ENCODE measurements around the gene KARS1. TPM values are rescaled to one million over a fixed set of nuclear protein-coding genes. Genes with fewer than 3 reads are reported as not detected.
"Not testable (repeated sequence)": the region's sequence is repeated elsewhere in the genome, so short reads cannot be mapped to it uniquely, and the experiment has no call there.

The KARS1 gene
- total RNA-seq, 4 donors from 2014 or later, result 118 to 130 (median 121) TPM

DNA sequence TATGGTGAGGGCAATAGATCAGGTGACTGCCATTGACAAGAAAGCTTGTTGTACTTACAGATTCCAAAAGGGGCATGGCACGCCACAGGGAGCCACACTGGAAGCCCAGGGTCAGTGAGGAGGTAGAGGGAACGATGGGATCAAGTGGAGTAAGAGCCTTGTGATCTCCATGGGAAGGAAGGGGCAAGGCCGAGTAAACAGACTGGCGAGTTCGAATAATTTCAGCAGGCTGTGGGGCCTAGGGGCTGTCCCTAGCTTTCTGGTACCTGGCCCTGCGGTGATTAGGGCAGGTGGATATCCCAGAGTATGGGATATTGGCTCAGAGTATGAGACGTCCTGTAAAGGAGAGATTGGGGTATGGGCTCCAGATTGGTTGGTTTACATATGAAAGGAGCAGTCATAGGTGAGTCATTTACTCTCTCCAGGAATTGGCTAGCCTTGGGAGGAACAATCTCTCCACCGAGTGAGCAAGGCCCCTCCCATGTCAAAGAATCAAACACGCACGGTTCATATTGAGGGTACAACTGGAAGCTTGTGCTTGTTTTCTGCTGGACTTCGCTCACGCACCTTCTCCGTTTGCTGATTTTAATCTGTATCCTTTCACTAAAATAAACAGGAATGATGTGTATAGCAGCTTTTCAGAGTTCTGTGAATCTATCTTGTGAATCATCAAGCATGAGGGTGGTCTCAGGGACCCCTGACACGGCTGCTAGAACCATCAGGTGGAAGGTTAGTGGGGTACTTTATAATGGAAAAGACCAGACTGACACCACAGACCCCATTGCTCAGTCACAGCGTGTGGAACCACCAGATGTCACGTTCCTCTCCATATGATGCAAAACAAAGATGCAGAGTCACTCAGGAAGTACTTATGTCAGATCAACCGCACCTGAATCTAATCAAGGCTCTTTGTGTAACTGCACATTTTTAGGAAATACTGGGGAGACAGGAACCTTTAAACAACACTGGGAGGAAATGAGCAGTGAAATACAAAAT is 53.3 kb downstream of the KARS1 start:
- WGBS, 2 donors (ENCODE audit: low coverage in 1 of 2), result 67 to 78% methylated on average over 16 to 17 of the region's 17 CpGs
- Histone ChIP-seq H3K36me3 (peaks cover 0 to 38% of the 10 kb centered on the region in 2 donors), H3K4me3 (no peak overlapping the region), H3K27ac (peak overlapping the region in 2 of 4 donors; percentile 14 to 21), H3K27me3 (no peaks in the 10 kb centered on the region), H3K9me3 (no peaks in the 10 kb centered on the region), H3K4me1 (peaks cover 0 to 34% (median 3%) of the 10 kb centered on the region in 3 donors)
- ATAC-seq, result peak; percentile 33
- TF ChIP-seq CTCF (IDR thresholded peaks at IDR 0.05) (no peak), POLR2A (IDR thresholded peaks at IDR 0.05) (no peak), POLR2AphosphoS5 (IDR thresholded peaks at IDR 0.05) (no peak), EP300 (IDR thresholded peaks at IDR 0.05) (no peak)

DNA sequence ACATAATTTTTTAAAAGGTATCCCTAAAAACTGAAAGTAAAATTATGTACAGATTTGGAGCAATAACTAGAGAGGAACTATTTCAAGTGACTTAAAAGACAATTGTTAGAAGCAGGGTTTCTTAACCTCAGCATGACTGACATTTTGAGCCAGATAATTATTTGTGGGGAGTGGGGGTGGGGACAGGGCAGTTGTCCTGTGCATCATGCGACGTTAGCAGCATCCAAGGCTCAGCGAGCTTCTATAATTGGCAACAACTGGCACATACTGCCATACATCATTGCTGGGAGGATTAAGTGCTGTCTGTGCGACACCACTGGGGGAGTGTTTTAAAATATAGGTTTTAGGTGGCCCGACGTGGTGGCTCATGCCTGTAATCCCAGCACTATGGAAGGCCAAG is 54.2 kb downstream of the KARS1 start:
- H3K4me1 ChIP-seq, result peaks cover 0 to 37% (median 3%) of the 10 kb centered on the region in 3 donors

GRCh38 chr16:75591927-75592326 is 55.5 kb downstream of the KARS1 start:
- H3K27me3 ChIP-seq, H3K9me3 ChIP-seq, H3K4me3 ChIP-seq, ATAC-seq: not testable (repeated sequence)
- H3K27ac ChIP-seq, result peak overlapping the region in 1 of 4 donors; percentile 20
- WGBS, 2 donors (ENCODE audit: low coverage in 1 of 2), result 26 to 39% methylated on average over 7 to 9 of the region's 9 CpGs
- peaks cover 0 to 37% (median 3%) of the 10 kb centered on the region in 3 donors for H3K4me1 ChIP-seq
- H3K36me3 ChIP-seq, result peaks cover 0 to 17% of the 10 kb centered on the region in 2 donors

More for the DNA sequence above, 54.2 kb downstream of the KARS1 start:
- Histone ChIP-seq H3K36me3 (peaks cover 0 to 31% of the 10 kb centered on the region in 2 donors), H3K27ac (no peak overlapping the region), H3K27me3 (no peaks in the 10 kb centered on the region), H3K9me3 (no peaks in the 10 kb centered on the region), H3K4me3 (no peak overlapping the region)
- TF ChIP-seq EP300 (IDR thresholded peaks at IDR 0.05) (no peak), POLR2A (IDR thresholded peaks at IDR 0.05) (no peak), CTCF (IDR thresholded peaks at IDR 0.05) (no peak), POLR2AphosphoS5 (IDR thresholded peaks at IDR 0.05) (no peak)
- WGBS, 2 donors (ENCODE audit: low coverage in 1 of 2), result 81 to 95% methylated on average over 4 to 6 of the region's 6 CpGs
- no peak for ATAC-seq

GRCh38 chr16:75590920-75591843 is 56.3 kb downstream of the KARS1 start:
- 5 to 27% methylated on average over 5 to 7 of the region's 8 CpGs for WGBS, 2 donors (ENCODE audit: low coverage in 1 of 2)
- peaks cover 0 to 37% (median 3%) of the 10 kb centered on the region in 3 donors for H3K4me1 ChIP-seq
- peak; percentile 79 for ATAC-seq
- no peak overlapping the region for H3K4me3 ChIP-seq
- peaks cover 0 to 21% of the 10 kb centered on the region in 2 donors for H3K36me3 ChIP-seq
- no peaks in the 10 kb centered on the region for H3K9me3 ChIP-seq
- H3K27ac ChIP-seq, result peak overlapping the region; percentile 48 to 84 (median 80)
- no peaks in the 10 kb centered on the region for H3K27me3 ChIP-seq
- no peak for TF ChIP-seq EP300 (IDR thresholded peaks at IDR 0.05)
- peak in 1 of 4 experiments; percentile 17 for TF ChIP-seq CTCF (IDR thresholded peaks at IDR 0.05)

GRCh38 chr16:75589306-75589705 is 58.2 kb downstream of the KARS1 start:
- Histone ChIP-seq H3K36me3 (peaks cover 0 to 20% of the 10 kb centered on the region in 2 donors), H3K4me1 (peaks cover 0 to 37% (median 3%) of the 10 kb centered on the region in 3 donors), H3K4me3 (no peak overlapping the region), H3K9me3 (no peaks in the 10 kb centered on the region), H3K27me3 (no peaks in the 10 kb centered on the region), H3K27ac (peak overlapping the region in 3 of 4 donors; percentile 66 to 80 (median 79))
- TF ChIP-seq POLR2AphosphoS5 (IDR thresholded peaks at IDR 0.05) (no peak), CTCF (IDR thresholded peaks at IDR 0.05) (no peak), POLR2A (IDR thresholded peaks at IDR 0.05) (no peak), EP300 (IDR thresholded peaks at IDR 0.05) (no peak)
- WGBS, 2 donors (ENCODE audit: low coverage in 1 of 2), result 29 to 46% methylated on average over 1 to 2 of the region's 3 CpGs
- ATAC-seq, result peak; percentile 65

All from gastroesophageal sphincter (tissue), 4 donors.